Measurements from ENCODE around the gene TBL3. TPM values are rescaled to one million over a fixed set of nuclear protein-coding genes. Genes with fewer than 3 reads are reported as not detected.
"Not testable (repeated sequence)": the region's sequence is repeated elsewhere in the genome, so short reads cannot be mapped to it uniquely, and the experiment has no call there.

The TBL3 gene
- total RNA-seq, 1 experiment from 2014 or later: 42.4 TPM

- ATAC-seq: no peak
- H3K27ac ChIP-seq (ENCODE audit: low read length): no peak overlapping the region
- intact Hi-C loops (cut with micrococcal nuclease; ENCODE audit: unreplicated experiment) (no loop called here), in situ Hi-C loops (cut with HindIII; ENCODE audit: low pct_unique_long_range_greater_than_20kb, low sequenced_read_pairs) (no loop called here)
- no peaks in the 10 kb centered on the region; the same call in 1 of the 2 replicates for H3K36me3 ChIP-seq (ENCODE audit: control insufficient read depth, insufficient read depth, low read length)
- no peak overlapping the region for H3K4me3 ChIP-seq (ENCODE audit: low read depth in 2 of 2, low read length in 2 of 2)
- ChIA-PET POLR2A (no interaction called here), CTCF (no interaction called here)
- TF ChIP-seq, protein P1, sequence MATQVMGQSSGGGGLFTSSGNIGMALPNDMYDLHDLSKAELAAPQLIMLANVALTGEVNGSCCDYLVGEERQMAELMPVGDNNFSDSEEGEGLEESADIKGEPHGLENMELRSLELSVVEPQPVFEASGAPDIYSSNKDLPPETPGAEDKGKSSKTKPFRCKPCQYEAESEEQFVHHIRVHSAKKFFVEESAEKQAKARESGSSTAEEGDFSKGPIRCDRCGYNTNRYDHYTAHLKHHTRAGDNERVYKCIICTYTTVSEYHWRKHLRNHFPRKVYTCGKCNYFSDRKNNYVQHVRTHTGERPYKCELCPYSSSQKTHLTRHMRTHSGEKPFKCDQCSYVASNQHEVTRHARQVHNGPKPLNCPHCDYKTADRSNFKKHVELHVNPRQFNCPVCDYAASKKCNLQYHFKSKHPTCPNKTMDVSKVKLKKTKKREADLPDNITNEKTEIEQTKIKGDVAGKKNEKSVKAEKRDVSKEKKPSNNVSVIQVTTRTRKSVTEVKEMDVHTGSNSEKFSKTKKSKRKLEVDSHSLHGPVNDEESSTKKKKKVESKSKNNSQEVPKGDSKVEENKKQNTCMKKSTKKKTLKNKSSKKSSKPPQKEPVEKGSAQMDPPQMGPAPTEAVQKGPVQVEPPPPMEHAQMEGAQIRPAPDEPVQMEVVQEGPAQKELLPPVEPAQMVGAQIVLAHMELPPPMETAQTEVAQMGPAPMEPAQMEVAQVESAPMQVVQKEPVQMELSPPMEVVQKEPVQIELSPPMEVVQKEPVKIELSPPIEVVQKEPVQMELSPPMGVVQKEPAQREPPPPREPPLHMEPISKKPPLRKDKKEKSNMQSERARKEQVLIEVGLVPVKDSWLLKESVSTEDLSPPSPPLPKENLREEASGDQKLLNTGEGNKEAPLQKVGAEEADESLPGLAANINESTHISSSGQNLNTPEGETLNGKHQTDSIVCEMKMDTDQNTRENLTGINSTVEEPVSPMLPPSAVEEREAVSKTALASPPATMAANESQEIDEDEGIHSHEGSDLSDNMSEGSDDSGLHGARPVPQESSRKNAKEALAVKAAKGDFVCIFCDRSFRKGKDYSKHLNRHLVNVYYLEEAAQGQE (IDR thresholded peaks at IDR 0.05; ENCODE audit: insufficient read depth in 1 of 2, low read depth in 2 of 2, low read length in 1 of 2): no peak
- TF ChIP-seq SIN3A (IDR thresholded peaks at IDR 0.05; ENCODE audit: borderline replicate concordance, insufficient read depth, low read depth, low read length) (no peak), POLR2AphosphoS5 (IDR thresholded peaks at IDR 0.05; ENCODE audit: low read depth, low read length) (no peak), TCF7L2 (IDR thresholded peaks at IDR 0.05; ENCODE audit: low read depth, low read length) (no peak)
- TF ChIP-seq, protein P2, sequence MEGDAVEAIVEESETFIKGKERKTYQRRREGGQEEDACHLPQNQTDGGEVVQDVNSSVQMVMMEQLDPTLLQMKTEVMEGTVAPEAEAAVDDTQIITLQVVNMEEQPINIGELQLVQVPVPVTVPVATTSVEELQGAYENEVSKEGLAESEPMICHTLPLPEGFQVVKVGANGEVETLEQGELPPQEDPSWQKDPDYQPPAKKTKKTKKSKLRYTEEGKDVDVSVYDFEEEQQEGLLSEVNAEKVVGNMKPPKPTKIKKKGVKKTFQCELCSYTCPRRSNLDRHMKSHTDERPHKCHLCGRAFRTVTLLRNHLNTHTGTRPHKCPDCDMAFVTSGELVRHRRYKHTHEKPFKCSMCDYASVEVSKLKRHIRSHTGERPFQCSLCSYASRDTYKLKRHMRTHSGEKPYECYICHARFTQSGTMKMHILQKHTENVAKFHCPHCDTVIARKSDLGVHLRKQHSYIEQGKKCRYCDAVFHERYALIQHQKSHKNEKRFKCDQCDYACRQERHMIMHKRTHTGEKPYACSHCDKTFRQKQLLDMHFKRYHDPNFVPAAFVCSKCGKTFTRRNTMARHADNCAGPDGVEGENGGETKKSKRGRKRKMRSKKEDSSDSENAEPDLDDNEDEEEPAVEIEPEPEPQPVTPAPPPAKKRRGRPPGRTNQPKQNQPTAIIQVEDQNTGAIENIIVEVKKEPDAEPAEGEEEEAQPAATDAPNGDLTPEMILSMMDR (IDR thresholded peaks at IDR 0.05): no peak
- DNase-seq (ENCODE audit: low read depth, low spot score): no peak
- no peaks in the 10 kb centered on the region for H3K27me3 ChIP-seq (ENCODE audit: control insufficient read depth, insufficient read depth, low read length)
- BruUV-seq (replicated peaks): no TSS peak
- peaks cover 11% of the 10 kb centered on the region for H3K4me1 ChIP-seq (ENCODE audit: control insufficient read depth, insufficient read depth, low read length)
- no peaks in the 10 kb centered on the region for H3K9me3 ChIP-seq (ENCODE audit: control insufficient read depth, insufficient read depth, low read depth, low read length)
Observed at GRCh38 chr16:1938910-1939309, 32.9 kb upstream of the TBL3 start.

- H3K4me3 ChIP-seq (ENCODE audit: low read depth in 2 of 2, low read length in 2 of 2); in situ Hi-C loops (cut with HindIII; ENCODE audit: low pct_unique_long_range_greater_than_20kb, low sequenced_read_pairs); POLR2A ChIA-PET; H3K36me3 ChIP-seq (ENCODE audit: control insufficient read depth, insufficient read depth, low read length); H3K9me3 ChIP-seq (ENCODE audit: control insufficient read depth, insufficient read depth, low read depth, low read length); ATAC-seq; BruUV-seq (replicated peaks); H3K27ac ChIP-seq (ENCODE audit: low read length); intact Hi-C loops (cut with micrococcal nuclease; ENCODE audit: unreplicated experiment); DNase-seq (ENCODE audit: low read depth, low spot score); H3K27me3 ChIP-seq (ENCODE audit: control insufficient read depth, insufficient read depth, low read length): not testable (repeated sequence)
- CTCF ChIA-PET: interaction anchor here (0.7 kb wide), 2 partner anchors 18 to 25 kb away, joined by 3 read pairs; no protein-coding TSS in a partner anchor
- peaks cover 11% of the 10 kb centered on the region for H3K4me1 ChIP-seq (ENCODE audit: control insufficient read depth, insufficient read depth, low read length)
Observed at GRCh38 chr16:1939833-1940232, 32.0 kb upstream of the TBL3 start.

DNA sequence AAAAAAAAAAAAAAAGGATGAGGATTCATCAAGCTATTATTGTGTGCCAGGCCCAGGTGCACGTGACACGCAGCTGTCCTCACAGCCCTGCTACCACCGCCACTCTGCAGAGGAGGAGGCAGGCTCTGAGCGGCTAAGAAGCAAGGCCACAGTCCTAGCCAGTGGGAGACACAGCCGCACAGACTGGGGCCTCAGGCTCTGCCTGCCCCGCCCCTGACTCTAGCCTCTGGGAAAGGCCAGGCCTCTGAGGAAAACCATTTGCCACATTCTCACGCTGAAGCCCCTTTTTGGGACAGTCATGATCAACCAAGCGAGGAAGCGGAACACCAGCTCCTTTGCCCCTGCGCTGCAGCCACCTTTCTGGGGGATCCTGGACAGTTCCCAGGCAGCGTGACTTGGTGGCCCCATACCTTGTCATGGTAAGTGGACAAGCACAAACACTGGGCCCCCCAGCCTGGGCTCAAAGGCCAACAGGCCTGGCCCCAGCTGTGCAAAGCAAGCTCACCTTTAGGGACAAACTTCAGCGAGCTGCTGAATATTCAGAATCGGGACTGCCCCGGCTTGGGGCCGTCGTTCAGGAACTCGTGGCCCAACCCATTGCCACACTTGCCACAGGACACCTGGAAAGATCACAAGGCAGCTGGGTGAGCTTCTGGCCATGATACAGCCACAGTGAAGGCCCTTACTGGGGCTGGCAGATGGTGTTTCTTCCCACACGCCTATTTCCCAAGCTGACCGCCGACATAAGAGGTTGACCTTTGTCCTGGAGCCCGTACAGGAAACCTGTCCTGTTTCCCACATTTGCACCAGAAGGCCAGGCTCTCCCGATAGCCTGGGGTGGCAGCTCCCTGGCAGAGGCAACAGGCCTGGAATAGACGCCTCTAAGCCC lies 31.3 kb upstream of the TBL3 start:
- POLR2A ChIA-PET: interaction anchor here (0.5 kb wide), 1 partner anchor 70 kb away, joined by 3 read pairs; no protein-coding TSS in a partner anchor

More for the DNA sequence above, 31.3 kb upstream of the TBL3 start:
- intact Hi-C loops (cut with micrococcal nuclease; ENCODE audit: unreplicated experiment) (no loop called here), in situ Hi-C loops (cut with HindIII; ENCODE audit: low pct_unique_long_range_greater_than_20kb, low sequenced_read_pairs) (no loop called here)
- no peaks in the 10 kb centered on the region for H3K9me3 ChIP-seq (ENCODE audit: control insufficient read depth, insufficient read depth, low read depth, low read length)
- peaks cover 11% of the 10 kb centered on the region for H3K4me1 ChIP-seq (ENCODE audit: control insufficient read depth, insufficient read depth, low read length)
- BruUV-seq (replicated peaks): no TSS peak
- H3K27me3 ChIP-seq (ENCODE audit: control insufficient read depth, insufficient read depth, low read length): no peaks in the 10 kb centered on the region
- no peak overlapping the region for H3K27ac ChIP-seq (ENCODE audit: low read length)
- CTCF ChIA-PET: interaction anchor here (0.7 kb wide), 3 partner anchors 17 to 1230 kb away, joined by 3 to 4 read pairs (median 3); no protein-coding TSS in a partner anchor
- TF ChIP-seq SIN3A (IDR thresholded peaks at IDR 0.05; ENCODE audit: borderline replicate concordance, insufficient read depth, low read depth, low read length): no peak
- TF ChIP-seq, protein P1 (IDR thresholded peaks at IDR 0.05; ENCODE audit: insufficient read depth in 1 of 2, low read depth in 2 of 2, low read length in 1 of 2): no peak
- TF ChIP-seq, protein P2 (IDR thresholded peaks at IDR 0.05): no peak
- no peak for TF ChIP-seq TCF7L2 (IDR thresholded peaks at IDR 0.05; ENCODE audit: low read depth, low read length)
- TF ChIP-seq POLR2AphosphoS5 (IDR thresholded peaks at IDR 0.05; ENCODE audit: low read depth, low read length): no peak
- H3K4me3 ChIP-seq (ENCODE audit: low read depth in 2 of 2, low read length in 2 of 2): no peak overlapping the region
- no peak for DNase-seq (ENCODE audit: low read depth, low spot score)
- no peaks in the 10 kb centered on the region; the same call in 1 of the 2 replicates for H3K36me3 ChIP-seq (ENCODE audit: control insufficient read depth, insufficient read depth, low read length)
- ATAC-seq: no peak
